ENCODE results near the gene COL21A1. TPM values are rescaled to one million over a fixed set of nuclear protein-coding genes. Genes with fewer than 3 reads are reported as not detected.

The COL21A1 gene
- total RNA-seq, 1 donor from 2014 or later = 0.57 TPM

DNA sequence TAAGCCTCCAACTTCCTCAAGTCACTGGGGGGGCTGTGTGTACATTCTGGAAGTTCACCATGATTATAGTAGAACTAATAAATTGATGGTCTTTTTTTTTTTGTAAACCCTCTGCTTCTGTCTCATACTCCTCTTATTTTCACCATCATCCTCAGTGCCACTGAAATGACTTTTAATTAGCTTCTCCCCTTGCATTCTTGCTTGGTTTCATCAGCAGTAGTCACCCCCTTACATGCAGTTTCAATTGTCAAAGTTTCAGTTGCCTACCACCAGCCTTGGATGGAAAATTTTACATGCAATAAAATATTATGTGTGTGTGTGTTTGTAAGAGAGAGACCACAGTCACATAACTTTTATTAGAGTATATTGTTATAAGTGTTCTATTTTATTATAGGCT, 196.2 kb downstream of the COL21A1 start:
- Histone ChIP-seq H3K27ac (ENCODE audit: low read depth, low read length) (no peak overlapping the region), H3K4me2 (ENCODE audit: low read length) (no peak overlapping the region), H3K4me1 (ENCODE audit: insufficient read depth, low read length) (no peaks in the 10 kb centered on the region), H3K9ac (ENCODE audit: low read length) (no peak overlapping the region), H4K20me1 (ENCODE audit: insufficient read depth, low read length) (no peaks in the 10 kb centered on the region), H3K4me3 (ENCODE audit: insufficient read depth, low read depth, low read length) (no peak overlapping the region), H2AFZ (ENCODE audit: low read depth, low read length) (no peak overlapping the region), H3K9me3 (ENCODE audit: insufficient read depth, low read depth, low read length) (no peaks in the 10 kb centered on the region), H3K79me2 (ENCODE audit: insufficient read depth, low read length) (no peaks in the 10 kb centered on the region), H3K27me3 (ENCODE audit: insufficient read depth, low read length) (no peaks in the 10 kb centered on the region), H3K36me3 (ENCODE audit: insufficient read depth, low read length) (no peaks in the 10 kb centered on the region)
- TF ChIP-seq, protein P1, sequence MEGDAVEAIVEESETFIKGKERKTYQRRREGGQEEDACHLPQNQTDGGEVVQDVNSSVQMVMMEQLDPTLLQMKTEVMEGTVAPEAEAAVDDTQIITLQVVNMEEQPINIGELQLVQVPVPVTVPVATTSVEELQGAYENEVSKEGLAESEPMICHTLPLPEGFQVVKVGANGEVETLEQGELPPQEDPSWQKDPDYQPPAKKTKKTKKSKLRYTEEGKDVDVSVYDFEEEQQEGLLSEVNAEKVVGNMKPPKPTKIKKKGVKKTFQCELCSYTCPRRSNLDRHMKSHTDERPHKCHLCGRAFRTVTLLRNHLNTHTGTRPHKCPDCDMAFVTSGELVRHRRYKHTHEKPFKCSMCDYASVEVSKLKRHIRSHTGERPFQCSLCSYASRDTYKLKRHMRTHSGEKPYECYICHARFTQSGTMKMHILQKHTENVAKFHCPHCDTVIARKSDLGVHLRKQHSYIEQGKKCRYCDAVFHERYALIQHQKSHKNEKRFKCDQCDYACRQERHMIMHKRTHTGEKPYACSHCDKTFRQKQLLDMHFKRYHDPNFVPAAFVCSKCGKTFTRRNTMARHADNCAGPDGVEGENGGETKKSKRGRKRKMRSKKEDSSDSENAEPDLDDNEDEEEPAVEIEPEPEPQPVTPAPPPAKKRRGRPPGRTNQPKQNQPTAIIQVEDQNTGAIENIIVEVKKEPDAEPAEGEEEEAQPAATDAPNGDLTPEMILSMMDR (IDR thresholded peaks at IDR 0.05; ENCODE audit: insufficient read depth, low read depth, low read length) = no peak
- no peak for TF ChIP-seq EZH2 (IDR thresholded peaks at IDR 0.05; ENCODE audit: insufficient read depth, low read length)
- Mint-ChIP-seq H3K27ac (ENCODE audit: unreplicated experiment) (no peak overlapping the region), H3K36me3 (ENCODE audit: low read depth, unreplicated experiment) (no peaks in the 10 kb centered on the region), H3K9me3 (ENCODE audit: unreplicated experiment) (no peaks in the 10 kb centered on the region), H3K27me3 (ENCODE audit: low read depth, unreplicated experiment) (no peaks in the 10 kb centered on the region), H3K4me3 (ENCODE audit: unreplicated experiment) (no peak overlapping the region), H3K4me1 (ENCODE audit: low read depth, unreplicated experiment) (peaks cover 20% of the 10 kb centered on the region)
- DNase-seq (ENCODE audit: low read depth) = no peak
- no peak for FAIRE-seq

DNA sequence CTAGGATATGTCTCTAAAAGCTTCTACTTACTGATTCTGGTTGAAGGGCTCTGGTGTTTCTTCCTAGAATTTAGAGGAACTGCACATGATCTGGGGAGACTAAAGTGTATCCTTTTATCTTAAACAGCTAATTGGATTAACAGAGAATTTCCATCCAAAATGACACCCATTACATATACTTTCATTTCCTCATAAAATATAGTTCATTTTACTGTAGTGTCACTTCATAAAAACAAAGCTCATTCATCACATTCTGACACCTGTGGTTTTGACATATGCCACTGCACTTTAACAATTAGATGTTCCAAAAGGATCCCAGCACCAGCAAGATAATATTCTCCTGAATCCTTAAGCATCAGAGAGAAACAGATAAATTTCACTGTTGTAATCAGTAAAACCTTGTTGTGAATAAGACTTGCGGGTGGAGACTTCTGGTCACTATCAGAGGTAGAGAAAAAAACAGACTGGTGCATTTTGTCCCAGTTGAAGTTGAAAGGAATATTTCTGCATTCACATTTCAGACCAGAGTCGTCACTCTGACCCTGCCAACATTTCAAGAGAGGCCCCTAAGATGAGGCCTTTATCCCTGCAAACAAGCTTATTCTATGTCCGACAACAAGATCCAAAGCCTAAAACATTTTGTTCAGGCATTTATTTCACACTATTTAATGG, 196.7 kb downstream of the COL21A1 start:
- FAIRE-seq (no peak), DNase-seq (ENCODE audit: low read depth) (no peak)
- H3K27ac Mint-ChIP-seq (ENCODE audit: unreplicated experiment) = no peak overlapping the region
- peaks cover 20% of the 10 kb centered on the region for H3K4me1 Mint-ChIP-seq (ENCODE audit: low read depth, unreplicated experiment)
- no peaks in the 10 kb centered on the region for H3K9me3 Mint-ChIP-seq (ENCODE audit: unreplicated experiment)
- H3K27me3 Mint-ChIP-seq (ENCODE audit: low read depth, unreplicated experiment) = no peaks in the 10 kb centered on the region
- Histone ChIP-seq H3K4me3 (ENCODE audit: insufficient read depth, low read depth, low read length) (no peak overlapping the region), H3K9me3 (ENCODE audit: insufficient read depth, low read depth, low read length) (no peaks in the 10 kb centered on the region), H3K79me2 (ENCODE audit: insufficient read depth, low read length) (no peaks in the 10 kb centered on the region), H3K4me2 (ENCODE audit: low read length) (no peak overlapping the region), H3K36me3 (ENCODE audit: insufficient read depth, low read length) (no peaks in the 10 kb centered on the region), H3K4me1 (ENCODE audit: insufficient read depth, low read length) (no peaks in the 10 kb centered on the region), H2AFZ (ENCODE audit: low read depth, low read length) (no peak overlapping the region), H4K20me1 (ENCODE audit: insufficient read depth, low read length) (no peaks in the 10 kb centered on the region), H3K27me3 (ENCODE audit: insufficient read depth, low read length) (no peaks in the 10 kb centered on the region), H3K27ac (ENCODE audit: low read depth, low read length) (no peak overlapping the region), H3K9ac (ENCODE audit: low read length) (no peak overlapping the region)
- TF ChIP-seq, protein P1 (IDR thresholded peaks at IDR 0.05; ENCODE audit: insufficient read depth, low read depth, low read length) = no peak
- TF ChIP-seq EZH2 (IDR thresholded peaks at IDR 0.05; ENCODE audit: insufficient read depth, low read length) = no peak
- H3K36me3 Mint-ChIP-seq (ENCODE audit: low read depth, unreplicated experiment) = no peaks in the 10 kb centered on the region
- no peak overlapping the region for H3K4me3 Mint-ChIP-seq (ENCODE audit: unreplicated experiment)

DNA sequence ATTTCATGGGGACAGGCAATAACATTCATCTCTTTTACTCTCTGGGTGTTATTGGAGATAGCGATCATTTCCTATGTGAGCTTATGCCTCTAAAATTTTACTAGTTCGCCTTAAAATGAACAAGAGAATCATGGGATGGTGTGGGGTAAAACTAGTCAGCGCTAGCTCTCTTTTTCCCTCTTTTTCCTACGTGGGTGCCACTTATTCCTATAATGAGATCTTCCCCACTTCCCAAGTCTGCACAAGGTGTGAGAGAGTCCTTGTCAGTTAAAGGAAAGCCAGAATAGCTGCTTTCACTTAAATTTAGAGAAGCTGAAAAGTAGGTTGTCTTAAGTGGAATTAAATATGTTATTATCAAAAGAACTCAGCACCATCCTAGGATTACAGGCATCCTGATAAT, 198.8 kb downstream of the COL21A1 start:
- H3K9me3 Mint-ChIP-seq (ENCODE audit: unreplicated experiment) = no peaks in the 10 kb centered on the region
- TF ChIP-seq, protein P1 (IDR thresholded peaks at IDR 0.05; ENCODE audit: insufficient read depth, low read depth, low read length) = no peak
- no peak for TF ChIP-seq EZH2 (IDR thresholded peaks at IDR 0.05; ENCODE audit: insufficient read depth, low read length)
- Histone ChIP-seq H3K4me3 (ENCODE audit: insufficient read depth, low read depth, low read length) (no peak overlapping the region), H3K4me2 (ENCODE audit: low read length) (peak overlapping the region; percentile 49), H3K79me2 (ENCODE audit: insufficient read depth, low read length) (no peaks in the 10 kb centered on the region), H3K4me1 (ENCODE audit: insufficient read depth, low read length) (no peaks in the 10 kb centered on the region), H3K9me3 (ENCODE audit: insufficient read depth, low read depth, low read length) (no peaks in the 10 kb centered on the region), H3K9ac (ENCODE audit: low read length) (no peak overlapping the region), H4K20me1 (ENCODE audit: insufficient read depth, low read length) (no peaks in the 10 kb centered on the region), H3K27me3 (ENCODE audit: insufficient read depth, low read length) (no peaks in the 10 kb centered on the region), H2AFZ (ENCODE audit: low read depth, low read length) (no peak overlapping the region), H3K36me3 (ENCODE audit: insufficient read depth, low read length) (no peaks in the 10 kb centered on the region), H3K27ac (ENCODE audit: low read depth, low read length) (peak overlapping the region; percentile 46)
- DNase-seq (ENCODE audit: low read depth) (no peak), FAIRE-seq (no peak)
- no peaks in the 10 kb centered on the region for H3K27me3 Mint-ChIP-seq (ENCODE audit: low read depth, unreplicated experiment)
- H3K4me1 Mint-ChIP-seq (ENCODE audit: low read depth, unreplicated experiment) = peaks cover 19% of the 10 kb centered on the region
- H3K4me3 Mint-ChIP-seq (ENCODE audit: unreplicated experiment) = no peak overlapping the region
- H3K27ac Mint-ChIP-seq (ENCODE audit: unreplicated experiment) = no peak overlapping the region
- no peaks in the 10 kb centered on the region for H3K36me3 Mint-ChIP-seq (ENCODE audit: low read depth, unreplicated experiment)
